Gastroesophageal sphincter (tissue), 4 donors: Measurements from ENCODE around the gene GADL1. TPM values are rescaled to one million over a fixed set of nuclear protein-coding genes. Genes with fewer than 3 reads are reported as not detected.

Source experiments
- ATAC-seq: fragments of 150-250 bp; one replicate; pipeline ENCODE4 v1.9.1; 2016; ENCODE audit warnings: mild to moderate bottlenecking, moderate library complexity
- H3K27ac ChIP-seq, 4 donors: fragments of 200-600 bp; sonication (generic) in 3 of 4; 1 replicate in 3 of 4; 2 replicates in 1 of 4; pipeline ENCODE4 v1.5.1; 2016 to 2019
- H3K27me3 ChIP-seq: fragments of 200-600 bp; sonication (generic); one replicate; pipeline ENCODE4 v1.5.1; 2019
- H3K36me3 ChIP-seq, 2 donors: fragments of 200-600 bp; sonication (generic); one replicate each; pipeline ENCODE4 v1.5.1; 2019; ENCODE audit warnings: control low read depth in 1 of 2
- H3K4me1 ChIP-seq, 3 donors: fragments of 200-600 bp; sonication (generic); 1 replicate in 2 of 3; 2 replicates in 1 of 3; pipeline ENCODE4 v1.5.1; 2016 to 2019; ENCODE audit warnings: control low read depth in 2 of 3
- H3K4me3 ChIP-seq, 2 donors: fragments of 200-600 bp; sonication (generic); one replicate each; pipeline ENCODE4 v1.5.1; 2019; ENCODE audit warnings: mild to moderate bottlenecking in 1 of 2, moderate library complexity in 1 of 2
- H3K9me3 ChIP-seq, 3 donors: fragments of 200-600 bp; sonication (generic); one replicate each; pipeline ENCODE4 v1.5.1; 2017 to 2019; ENCODE audit warnings: control low read depth in 2 of 3
- CTCF ChIP-seq, 4 experiments: fragments of 200-600 bp in 2 of 4; fragments of 450-650 bp in 2 of 4; sonication (generic) in 1 of 4; IDR thresholded peaks; one replicate each; pipeline ENCODE4 v1.5.1; 2017 to 2019; ENCODE audit warnings: antibody characterized with exemption in 4 of 4, mild to moderate bottlenecking in 2 of 4, moderate library complexity in 2 of 4
- EP300 ChIP-seq: sonication (generic); formaldehyde crosslinking; IDR thresholded peaks from one replicate; pipeline ENCODE4 v1.6.1; 2017; ENCODE audit warnings: antibody characterized with exemption, mild to moderate bottlenecking
- POLR2A ChIP-seq, 2 donors: fragments of 450-650 bp; IDR thresholded peaks; one replicate each; pipeline ENCODE4 v1.6.1; 2017; ENCODE audit warnings: antibody characterized with exemption in 2 of 2, mild to moderate bottlenecking in 2 of 2, moderate library complexity in 1 of 2
- POLR2AphosphoS5 ChIP-seq: sonication (generic); formaldehyde crosslinking; IDR thresholded peaks from one replicate; pipeline ENCODE4 v1.6.1; 2017; ENCODE audit warnings: antibody characterized with exemption
- WGBS, 2 donors: methylation state at CpG; one replicate each; pipeline ENCODE4 v1.1.5; 2018; ENCODE audit warnings: low coverage in 1 of 2; 5-methylcytosine and 5-hydroxymethylcytosine counted together
- total RNA-seq, 4 donors: library from RNA; depleted of rRNA; stranded (reverse); fragments of >200 nt; gene quantifications; one replicate each; pipeline ENCODE4 v1.1.0, GENCODE V29; 2016

The GADL1 gene
- total RNA-seq, 4 donors from 2014 or later = 2.2 to 20.9 (median 3.9) TPM

- Histone ChIP-seq H3K4me3 (no peak overlapping the region), H3K27me3 (no peaks in the 10 kb centered on the region), H3K36me3 (no peaks in the 10 kb centered on the region), H3K9me3 (peaks cover 0 to 8% (median 0%) of the 10 kb centered on the region in 3 donors), H3K27ac (no peak overlapping the region), H3K4me1 (no peaks in the 10 kb centered on the region)
- TF ChIP-seq POLR2A (IDR thresholded peaks at IDR 0.05) = no peak
- no peak for TF ChIP-seq EP300
- TF ChIP-seq POLR2AphosphoS5 = no peak
- no peak for TF ChIP-seq CTCF (IDR thresholded peaks at IDR 0.05)
- ATAC-seq = no peak
These were observed 192.2 kb downstream of the GADL1 start for GRCh38 chr3:30702038-30702827.

- no peak for TF ChIP-seq EP300
- TF ChIP-seq POLR2AphosphoS5 = no peak
- TF ChIP-seq POLR2A (IDR thresholded peaks at IDR 0.05) = no peak
- no peak for TF ChIP-seq CTCF (IDR thresholded peaks at IDR 0.05)
- Histone ChIP-seq H3K4me1 (peaks cover 6 to 12% (median 10%) of the 10 kb centered on the region in 3 donors), H3K36me3 (no peaks in the 10 kb centered on the region), H3K9me3 (peaks cover 0 to 8% (median 0%) of the 10 kb centered on the region in 3 donors), H3K4me3 (no peak overlapping the region), H3K27ac (no peak overlapping the region), H3K27me3 (no peaks in the 10 kb centered on the region)
- no peak for ATAC-seq
- 89 to 100% methylated on average over 2 to 3 of the region's 3 CpGs for WGBS, 2 donors
These were observed 193.6 kb downstream of the GADL1 start for GRCh38 chr3:30700702-30701321.

- Histone ChIP-seq H3K27me3 (no peaks in the 10 kb centered on the region), H3K4me3 (no peak overlapping the region), H3K4me1 (peaks cover 6 to 21% (median 14%) of the 10 kb centered on the region in 3 donors), H3K27ac (no peak overlapping the region), H3K9me3 (peaks cover 0 to 8% (median 0%) of the 10 kb centered on the region in 3 donors), H3K36me3 (peaks cover 0 to 8% of the 10 kb centered on the region in 2 donors)
- ATAC-seq = no peak
- TF ChIP-seq CTCF (IDR thresholded peaks at IDR 0.05) (no peak), POLR2A (IDR thresholded peaks at IDR 0.05) (no peak), POLR2AphosphoS5 (no peak), EP300 (no peak)
- WGBS, 2 donors = 93 to 96% methylated on average over 3 to 4 of the region's 4 CpGs
These were observed 194.5 kb downstream of the GADL1 start for GRCh38 chr3:30699927-30700326.

GRCh38 chr3:30698549-30698948, 195.9 kb downstream of the GADL1 start:
- peaks cover 6 to 29% (median 14%) of the 10 kb centered on the region in 3 donors for H3K4me1 ChIP-seq
- H3K9me3 ChIP-seq = peaks cover 0 to 7% (median 0%) of the 10 kb centered on the region in 3 donors
- no peak for ATAC-seq
- H3K27me3 ChIP-seq = no peaks in the 10 kb centered on the region
- H3K4me3 ChIP-seq = no peak overlapping the region
- no peak overlapping the region for H3K27ac ChIP-seq
- peaks cover 0 to 22% of the 10 kb centered on the region in 2 donors for H3K36me3 ChIP-seq
- 67 to 79% methylated on average over 2 of the region's 2 CpGs for WGBS, 2 donors
- TF ChIP-seq POLR2A (IDR thresholded peaks at IDR 0.05) = no peak
- TF ChIP-seq CTCF (IDR thresholded peaks at IDR 0.05) = no peak
- TF ChIP-seq POLR2AphosphoS5 = no peak
- TF ChIP-seq EP300 = no peak
